Dermis blood vessel endothelial cell (primary cell): ENCODE results near the gene ICE1. TPM values are rescaled to one million over a fixed set of nuclear protein-coding genes. Genes with fewer than 3 reads are reported as not detected.
"Not testable (repeated sequence)": the region's sequence is repeated elsewhere in the genome, so short reads cannot be mapped to it uniquely, and the experiment has no call there.

Source experiments
- DNase-seq: peaks from one replicate; pipeline ENCODE4 v3.0.0; 2010
- total RNA-seq: library from RNA; depleted of rRNA; stranded (reverse); fragments of >200 nt; gene quantifications from 2 replicates; pipeline ENCODE4 v1.2.3, GENCODE V29; 2014

Gene ICE1
- total RNA-seq, 1 donor from 2014 or later, result 33.0 TPM

DNA sequence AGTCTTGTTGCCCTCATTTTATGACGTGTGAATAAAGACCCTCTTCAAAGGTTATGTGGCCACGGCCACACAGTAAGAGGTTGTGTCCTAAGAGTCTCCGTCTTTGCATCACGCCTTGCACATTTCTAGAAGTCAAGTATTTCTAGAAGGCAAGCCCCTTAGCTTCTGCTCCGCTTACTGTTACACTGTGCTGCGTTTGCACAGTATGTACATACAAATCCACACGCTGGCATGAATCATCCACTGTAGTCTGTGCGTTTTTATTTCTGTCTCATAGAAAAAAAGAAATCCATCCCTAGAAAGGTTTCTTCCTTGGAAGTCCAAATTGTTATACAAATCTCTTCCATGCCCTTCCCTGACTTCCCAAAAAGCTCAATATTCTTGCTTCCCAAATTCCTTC, 21.4 kb upstream of the ICE1 start:
- no peak for DNase-seq

GRCh38 chr5:5403741-5404140, 18.7 kb upstream of the ICE1 start:
- DNase-seq, result no peak

DNA sequence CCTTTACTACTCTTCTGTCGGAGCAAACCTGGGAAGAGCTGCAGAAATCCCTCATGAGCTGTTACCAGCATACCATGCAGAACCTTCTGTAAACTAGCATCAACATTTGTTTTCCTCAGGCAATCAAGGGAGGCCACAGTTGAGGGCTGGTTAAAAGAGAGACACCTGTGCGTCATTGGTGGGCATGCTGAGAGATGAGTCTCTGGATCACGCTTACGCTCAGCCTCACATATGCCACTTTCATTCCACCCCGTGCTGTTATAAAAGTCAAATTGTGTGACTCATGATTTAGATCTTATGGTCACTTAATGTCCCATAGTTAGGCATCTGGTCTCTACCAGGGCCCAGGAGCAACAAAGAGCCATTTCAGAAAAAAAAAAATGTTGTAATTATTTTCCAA, 18.1 kb upstream of the ICE1 start:
- DNase-seq, result no peak

GRCh38 chr5:5405441-5405840, 17.0 kb upstream of the ICE1 start:
- no peak for DNase-seq

- DNase-seq, result no peak
Observed at GRCh38 chr5:5407924-5408323, 14.6 kb upstream of the ICE1 start.

DNA sequence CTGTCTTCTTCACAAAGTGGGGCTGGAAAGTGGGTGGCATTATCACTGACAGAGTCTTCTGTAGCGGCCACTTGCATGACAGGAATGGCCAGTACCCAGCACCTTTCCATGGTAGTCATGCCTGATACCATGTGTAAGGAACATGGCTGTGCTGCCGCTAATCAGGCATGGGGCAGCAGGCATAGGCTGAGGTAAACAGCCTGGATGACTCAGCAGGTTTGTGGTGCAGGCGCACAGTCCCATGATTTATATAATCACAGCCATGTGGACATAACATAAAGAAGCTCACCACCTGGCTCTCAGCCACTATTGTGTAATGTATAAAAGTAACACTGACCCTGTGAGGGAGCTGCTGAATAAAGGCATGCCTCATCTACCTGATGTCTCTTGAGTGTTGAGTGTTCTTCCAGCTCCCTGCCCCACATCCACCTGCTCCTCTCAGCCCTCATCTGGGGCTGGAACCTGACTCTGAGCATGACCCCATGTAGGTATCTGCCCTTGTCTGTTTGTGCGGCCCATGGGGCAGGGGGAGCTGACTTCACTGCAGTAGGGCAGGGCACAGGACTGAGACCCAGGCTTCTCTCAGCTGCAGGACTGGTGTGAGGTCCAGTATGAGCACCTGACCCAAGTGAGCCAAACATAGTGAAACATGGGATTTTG, 13.2 kb upstream of the ICE1 start:
- DNase-seq, result no peak

DNA sequence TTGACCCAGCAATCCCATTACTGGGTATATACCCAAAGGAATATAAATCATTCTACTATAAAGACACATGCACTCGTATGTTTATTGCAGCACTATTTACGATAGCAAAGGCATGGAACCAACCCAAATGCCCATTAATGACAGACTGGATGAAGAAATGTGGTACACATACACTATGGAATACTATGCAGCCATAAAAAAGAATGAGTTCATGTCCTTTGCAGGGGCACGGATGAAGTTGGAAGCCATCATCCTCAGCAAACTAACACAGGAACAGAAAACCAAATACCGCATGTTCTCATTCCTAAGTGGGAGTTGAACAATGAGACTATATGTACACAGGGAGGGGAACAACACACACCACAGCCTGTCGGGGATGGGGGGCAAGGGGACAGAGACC, 8.6 kb upstream of the ICE1 start:
- not testable (repeated sequence) for DNase-seq

DNA sequence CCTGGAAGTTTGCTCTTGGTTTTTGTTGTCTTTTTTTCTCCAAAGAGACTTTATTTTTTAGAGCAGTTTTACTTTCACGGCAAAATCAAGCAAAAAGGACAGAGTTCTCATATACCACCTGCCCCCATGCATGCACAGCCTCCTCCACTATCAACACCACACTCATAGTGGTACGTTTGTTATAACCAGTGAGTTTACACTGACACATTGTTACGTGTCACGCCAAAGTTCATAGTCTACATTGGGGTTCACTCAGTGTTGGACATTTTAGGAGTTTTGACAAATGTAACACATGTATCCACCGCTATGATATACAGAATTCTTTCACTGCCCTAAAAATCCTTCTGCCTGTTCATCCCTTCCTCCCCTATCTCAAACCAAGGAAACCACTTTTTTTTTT, 7.5 kb upstream of the ICE1 start:
- DNase-seq, result no peak

GRCh38 chr5:5416733-5417132, 5.7 kb upstream of the ICE1 start:
- no peak for DNase-seq

- no peak for DNase-seq
Observed at GRCh38 chr5:5418006-5418405, 4.5 kb upstream of the ICE1 start.

GRCh38 chr5:5418764-5419163, 3.7 kb upstream of the ICE1 start:
- no peak for DNase-seq

DNA sequence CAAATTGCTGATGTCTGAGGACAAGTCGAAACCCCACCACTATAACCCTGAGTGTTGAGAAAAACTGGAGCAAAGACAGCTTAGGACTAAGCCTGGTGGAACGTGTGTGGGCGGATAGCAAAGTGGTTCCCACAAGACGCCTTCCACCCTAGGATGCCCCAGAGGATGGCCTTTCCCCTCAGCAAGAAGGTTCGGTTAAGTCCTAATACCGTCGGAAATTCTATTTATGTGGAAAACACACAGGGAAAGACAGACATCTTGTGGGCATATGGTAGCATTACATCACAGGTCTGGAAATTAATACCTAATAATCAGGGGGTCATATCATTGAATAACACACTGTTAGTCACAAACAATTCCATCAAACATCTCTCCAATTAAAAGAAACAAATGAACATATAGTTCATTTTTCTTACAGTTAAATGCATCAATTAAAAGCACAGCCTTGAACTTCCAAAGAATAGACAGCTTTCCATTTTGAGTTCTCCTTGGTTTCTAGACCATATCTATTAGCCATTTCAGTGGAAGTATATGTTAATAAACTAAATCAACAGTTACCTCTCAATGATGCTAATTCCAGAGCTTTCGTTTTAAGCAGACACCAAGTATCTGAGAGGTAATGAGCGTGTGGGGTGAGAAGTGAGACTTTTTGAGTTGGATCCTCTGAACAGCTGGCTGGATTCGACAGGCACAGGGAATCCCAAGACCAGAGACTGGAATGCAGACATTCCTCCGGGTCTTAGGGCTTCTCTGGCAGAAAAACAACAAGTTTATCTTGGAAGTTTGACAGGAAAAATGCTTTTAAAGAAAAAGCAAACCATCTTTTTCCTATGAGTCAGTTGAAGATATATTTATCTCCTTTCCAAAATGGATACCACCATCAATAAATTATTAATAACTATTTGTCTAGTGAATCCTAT, 2.9 kb upstream of the ICE1 start:
- DNase-seq, result peak; percentile 74

DNA sequence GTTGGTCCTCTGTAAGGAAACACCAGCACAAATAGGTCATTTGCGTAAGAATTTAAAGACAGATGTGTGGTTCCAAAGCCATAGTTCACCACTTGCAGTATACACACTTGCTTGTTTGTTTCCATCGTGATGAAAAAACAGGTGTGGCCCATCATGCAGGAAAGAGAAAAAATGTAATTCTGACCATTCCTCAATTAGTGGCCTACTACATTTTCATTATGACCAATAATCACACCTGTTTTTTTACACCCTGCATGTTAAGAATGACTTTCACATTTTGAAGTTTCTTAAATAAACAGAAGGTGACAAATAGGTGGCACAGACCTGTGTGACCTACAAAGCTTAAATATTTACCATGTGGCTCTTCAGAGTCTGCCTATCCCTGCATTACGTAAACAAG, 2.2 kb upstream of the ICE1 start:
- no peak for DNase-seq

DNA sequence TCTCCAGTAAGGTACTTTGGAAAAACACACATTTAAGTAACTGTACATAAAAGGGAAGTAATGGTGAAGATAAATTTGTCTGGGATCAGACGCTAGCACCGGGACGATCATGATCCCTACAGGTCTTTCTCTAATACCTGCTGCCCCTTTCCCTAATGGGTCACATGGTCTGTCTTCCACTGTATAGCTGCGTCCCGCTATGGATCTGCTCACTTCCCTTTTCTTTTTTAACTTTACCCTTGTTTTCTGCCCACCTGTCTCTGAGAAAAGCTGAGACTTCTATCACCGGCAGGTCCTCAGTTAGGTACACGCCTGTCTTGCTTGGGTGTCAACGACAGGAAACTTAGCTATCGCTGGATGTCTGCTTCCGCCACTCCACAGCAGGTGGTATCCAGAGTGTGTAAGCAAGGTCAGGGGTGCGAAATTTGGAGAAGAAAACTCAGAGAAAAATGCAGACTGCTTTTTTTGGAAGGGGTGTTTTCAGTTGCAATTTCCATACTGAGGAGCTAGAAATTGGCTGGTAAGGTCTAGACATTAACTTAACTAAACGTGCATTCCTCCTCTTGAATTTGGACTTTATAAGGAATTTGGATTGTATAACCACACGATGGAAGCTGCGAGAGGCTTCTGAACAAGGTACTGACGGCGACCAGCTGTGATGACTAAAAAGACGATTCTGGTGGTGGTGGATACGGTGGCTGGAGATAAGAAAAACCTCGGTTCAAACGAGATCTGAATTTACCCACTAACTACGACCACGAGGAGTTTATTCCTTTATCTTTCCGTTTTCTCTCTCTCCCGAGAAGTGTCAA, 1.1 kb upstream of the ICE1 start:
- DNase-seq, result peak; percentile 16

DNA sequence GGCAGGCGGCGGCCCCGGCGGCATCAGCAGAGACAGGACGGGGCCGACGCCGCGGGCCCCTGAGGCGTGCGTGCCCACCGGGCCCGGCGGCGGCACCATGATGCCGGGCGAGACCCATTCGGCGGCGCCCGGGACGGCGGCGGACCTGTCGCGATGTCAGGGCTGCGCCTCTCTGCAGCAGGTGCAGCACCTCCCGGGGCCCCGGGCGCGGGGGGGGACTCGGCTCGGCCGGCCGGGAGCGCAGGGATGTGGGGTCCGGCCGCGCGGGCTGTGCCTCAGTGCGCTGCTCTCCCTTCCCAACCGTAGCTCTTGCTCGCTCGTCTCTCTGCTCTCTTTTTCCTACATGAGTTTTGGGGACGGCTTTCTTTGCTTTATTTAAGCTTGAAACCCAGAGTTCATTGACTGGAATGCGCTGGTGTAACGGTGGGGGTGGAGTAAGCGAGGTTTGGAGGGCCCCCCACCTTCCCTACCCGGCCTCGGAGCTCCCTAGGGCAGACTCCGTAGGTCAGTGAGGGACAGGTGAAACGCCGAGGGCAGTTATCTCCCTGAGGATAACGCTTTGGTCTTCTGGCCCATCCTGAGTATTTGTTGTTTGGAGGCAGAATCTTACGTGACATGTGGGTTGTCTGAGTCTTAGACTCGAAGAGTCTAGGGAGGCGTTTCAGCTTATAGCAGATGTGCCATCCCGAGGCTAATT, 490 bp downstream of the ICE1 start:
- peak; percentile 2 for DNase-seq

DNA sequence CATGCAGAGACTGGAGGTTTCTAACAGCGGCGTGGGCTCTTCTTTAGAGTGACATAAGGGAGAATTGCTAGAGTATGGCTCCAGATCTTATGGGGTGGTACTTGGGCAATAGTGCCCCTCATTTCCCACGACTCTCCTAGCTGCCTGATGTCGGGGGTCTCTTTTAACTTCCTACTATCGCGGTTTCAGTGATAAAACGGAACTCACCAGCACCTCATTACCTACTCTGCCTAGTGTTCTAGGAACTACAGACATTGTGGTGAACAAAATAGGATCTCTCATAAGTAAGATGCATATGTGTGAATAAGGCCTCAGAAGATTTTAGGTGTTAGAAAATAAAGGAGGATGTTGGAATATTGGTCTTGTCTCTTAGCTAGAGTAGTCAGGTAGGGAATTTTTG, 1.1 kb downstream of the ICE1 start:
- no peak for DNase-seq

DNA sequence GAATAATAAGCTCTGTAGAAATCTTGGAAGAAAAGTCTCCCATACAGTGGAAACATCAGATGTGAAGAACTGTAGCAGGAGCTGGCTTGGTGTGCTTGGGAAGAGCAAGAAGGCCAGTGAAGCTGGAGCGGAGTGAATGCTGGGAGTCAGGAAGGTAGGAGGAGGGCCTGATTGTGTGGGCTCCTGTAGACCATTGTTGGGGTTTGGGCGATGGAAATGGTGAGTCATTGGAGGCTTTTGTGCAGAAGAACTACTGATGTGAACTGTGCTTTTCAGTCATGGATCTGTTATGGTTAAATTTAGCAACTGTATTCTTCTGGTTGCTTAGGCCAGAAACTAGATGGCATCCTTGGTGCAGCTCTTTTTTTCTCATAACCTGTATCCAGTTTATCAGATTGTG, 2.3 kb downstream of the ICE1 start:
- DNase-seq, result peak; percentile 84

- no peak for DNase-seq
Observed at GRCh38 chr5:5430136-5430535, 7.7 kb downstream of the ICE1 start.

DNA sequence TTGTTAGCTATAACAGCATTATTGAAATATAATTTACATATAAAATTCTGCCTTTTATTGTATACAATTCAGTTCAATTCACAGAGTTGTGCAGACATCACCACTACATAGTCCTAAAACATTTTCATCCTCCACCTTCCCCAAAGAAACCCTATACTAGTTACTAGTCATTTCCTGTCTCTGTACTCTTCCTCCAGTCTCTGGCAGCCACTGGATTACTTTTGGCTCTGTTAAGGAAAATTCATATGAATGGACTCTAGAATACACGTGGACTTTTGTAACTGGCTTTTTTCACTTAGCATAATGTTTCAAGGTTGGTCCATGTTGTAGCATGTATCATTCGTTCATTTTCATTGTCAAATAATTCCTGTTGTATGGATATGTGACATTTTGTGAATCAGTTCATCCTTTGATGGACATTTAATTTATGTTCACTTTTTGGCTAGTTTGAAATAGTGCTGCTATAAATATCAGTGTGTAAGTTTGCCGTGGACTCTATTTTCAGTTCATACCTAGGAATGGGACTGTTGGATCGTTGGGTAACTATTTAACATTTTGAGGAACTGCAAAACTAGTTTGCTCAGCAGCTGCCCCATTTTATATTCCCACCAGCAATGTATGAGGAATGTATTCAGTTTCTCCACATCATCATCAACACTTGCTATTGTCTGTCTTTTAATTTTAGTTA, 9.7 kb downstream of the ICE1 start:
- DNase-seq, result peak; percentile 50

DNA sequence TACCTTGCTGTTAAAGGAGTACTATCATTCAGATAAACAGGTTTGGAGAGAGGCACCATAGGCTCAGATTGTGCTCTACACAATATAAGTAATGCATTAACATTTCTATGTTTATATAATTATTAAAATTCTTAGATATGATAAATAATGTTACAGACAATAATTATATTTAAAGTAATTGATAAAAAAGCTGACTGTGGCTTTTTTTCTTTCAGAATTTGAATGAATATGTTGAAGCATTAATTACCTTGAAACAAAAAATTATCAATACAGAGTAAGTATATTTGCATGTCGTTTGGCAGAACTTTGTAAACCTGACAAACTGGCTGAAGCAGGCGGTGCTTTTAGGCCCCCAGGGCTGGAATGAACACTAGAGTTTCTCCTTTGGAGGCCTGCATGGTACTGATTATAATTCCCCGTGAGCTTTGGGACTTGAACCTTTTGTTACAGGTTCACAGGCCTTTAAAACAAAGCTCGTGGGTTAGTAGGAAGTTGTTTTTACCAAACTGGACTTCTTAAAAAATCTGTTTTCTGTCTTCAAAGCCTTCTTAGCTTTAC, 13.8 kb downstream of the ICE1 start:
- no peak for DNase-seq
